ENCODE measurements around the gene CPN1. TPM values are rescaled to one million over a fixed set of nuclear protein-coding genes. Genes with fewer than 3 reads are reported as not detected.
"Not testable (repeated sequence)": the region's sequence is repeated elsewhere in the genome, so short reads cannot be mapped to it uniquely, and the experiment has no call there.

Gene CPN1
- total RNA-seq, 1 donor from 2014 or later = not detected

DNA sequence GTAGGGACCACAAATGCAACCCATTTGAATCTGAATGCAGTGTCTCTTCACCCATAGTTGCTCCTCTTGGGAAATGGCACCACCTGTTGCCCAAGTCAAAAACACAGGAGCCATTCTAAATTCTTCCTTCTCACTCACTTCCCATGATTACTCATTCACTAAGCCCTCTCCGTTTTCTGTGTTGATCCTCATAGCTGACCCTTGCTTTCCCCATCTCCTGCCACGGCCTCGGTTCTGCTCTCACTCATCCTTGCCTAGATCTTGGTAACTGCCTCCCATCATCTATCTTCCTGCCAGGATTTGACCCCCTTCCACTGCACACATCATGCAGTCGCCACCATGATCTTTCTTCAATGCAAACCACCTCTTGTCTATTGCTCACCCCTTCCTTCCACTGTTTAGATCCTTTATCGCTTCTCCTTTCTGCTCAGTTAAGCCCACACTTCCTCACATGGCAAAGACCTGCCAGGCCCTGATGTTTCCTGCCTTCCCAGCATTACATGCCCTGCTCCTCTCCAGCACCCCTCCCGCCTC, 19.0 kb upstream of the CPN1 start:
- no peaks in the 10 kb centered on the region for H3K4me1 Mint-ChIP-seq (ENCODE audit: unreplicated experiment)
- H3K9me3 Mint-ChIP-seq = peaks cover 7% of the 10 kb centered on the region
- no peak overlapping the region for H3K4me3 Mint-ChIP-seq
- H3K27me3 Mint-ChIP-seq = peaks cover 14% of the 10 kb centered on the region
- no peaks in the 10 kb centered on the region for H3K36me3 Mint-ChIP-seq
- no peak for DNase-seq (ENCODE audit: extremely low spot score, unreplicated experiment)
- no peak overlapping the region for H3K27ac Mint-ChIP-seq
- TF ChIP-seq, protein P1, sequence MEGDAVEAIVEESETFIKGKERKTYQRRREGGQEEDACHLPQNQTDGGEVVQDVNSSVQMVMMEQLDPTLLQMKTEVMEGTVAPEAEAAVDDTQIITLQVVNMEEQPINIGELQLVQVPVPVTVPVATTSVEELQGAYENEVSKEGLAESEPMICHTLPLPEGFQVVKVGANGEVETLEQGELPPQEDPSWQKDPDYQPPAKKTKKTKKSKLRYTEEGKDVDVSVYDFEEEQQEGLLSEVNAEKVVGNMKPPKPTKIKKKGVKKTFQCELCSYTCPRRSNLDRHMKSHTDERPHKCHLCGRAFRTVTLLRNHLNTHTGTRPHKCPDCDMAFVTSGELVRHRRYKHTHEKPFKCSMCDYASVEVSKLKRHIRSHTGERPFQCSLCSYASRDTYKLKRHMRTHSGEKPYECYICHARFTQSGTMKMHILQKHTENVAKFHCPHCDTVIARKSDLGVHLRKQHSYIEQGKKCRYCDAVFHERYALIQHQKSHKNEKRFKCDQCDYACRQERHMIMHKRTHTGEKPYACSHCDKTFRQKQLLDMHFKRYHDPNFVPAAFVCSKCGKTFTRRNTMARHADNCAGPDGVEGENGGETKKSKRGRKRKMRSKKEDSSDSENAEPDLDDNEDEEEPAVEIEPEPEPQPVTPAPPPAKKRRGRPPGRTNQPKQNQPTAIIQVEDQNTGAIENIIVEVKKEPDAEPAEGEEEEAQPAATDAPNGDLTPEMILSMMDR (conservative IDR thresholded peaks at IDR 0.05) = peak; percentile 30

DNA sequence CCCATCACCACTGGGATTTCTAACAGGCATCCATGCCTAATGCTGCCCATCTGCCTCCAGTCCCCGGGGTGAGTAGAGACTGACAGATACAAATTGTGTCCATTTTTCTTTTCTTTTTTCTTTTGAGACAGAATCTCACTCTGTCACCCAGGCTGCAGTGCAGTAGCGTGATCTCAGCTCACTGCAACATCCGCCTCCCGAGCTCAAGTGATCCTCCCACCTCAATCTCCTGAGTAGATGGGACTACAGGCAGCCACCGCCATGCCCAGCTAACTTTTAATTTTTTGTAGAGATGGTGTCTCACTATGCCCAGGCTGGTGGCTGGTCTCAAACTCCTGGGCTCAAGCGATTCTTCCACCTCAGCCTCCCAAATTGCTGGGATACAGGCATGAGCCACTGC, 7.6 kb upstream of the CPN1 start:
- TF ChIP-seq, protein P1 (conservative IDR thresholded peaks at IDR 0.05) = no peak
- Mint-ChIP-seq H3K27ac (no peak overlapping the region), H3K9me3 (no peaks in the 10 kb centered on the region), H3K4me3 (no peak overlapping the region), H3K4me1 (ENCODE audit: unreplicated experiment) (no peaks in the 10 kb centered on the region), H3K36me3 (no peaks in the 10 kb centered on the region), H3K27me3 (peaks cover 39% of the 10 kb centered on the region)
- DNase-seq (ENCODE audit: extremely low spot score, unreplicated experiment) = no peak

DNA sequence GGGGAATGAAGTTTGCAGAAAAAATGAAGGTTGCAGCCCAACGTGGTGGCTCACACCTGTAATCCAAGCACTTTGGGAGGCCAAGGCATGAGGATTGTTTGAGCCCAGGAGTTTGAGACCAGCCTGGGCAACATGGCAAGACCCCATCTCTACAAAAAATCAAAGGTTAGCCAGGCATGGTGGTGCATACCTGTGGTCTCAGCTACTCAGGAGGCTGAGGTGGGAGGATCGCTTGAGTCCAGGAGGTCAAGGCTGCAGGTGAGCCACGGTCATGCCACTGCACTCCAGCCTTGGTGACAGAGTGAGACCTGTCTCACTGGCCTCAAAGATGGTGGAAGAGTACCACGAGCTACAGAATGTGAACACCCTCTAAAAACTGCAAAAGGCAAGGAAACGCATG, 5.0 kb upstream of the CPN1 start:
- not testable (repeated sequence) for H3K36me3 Mint-ChIP-seq; H3K27ac Mint-ChIP-seq; H3K9me3 Mint-ChIP-seq; DNase-seq (ENCODE audit: extremely low spot score, unreplicated experiment); H3K4me1 Mint-ChIP-seq (ENCODE audit: unreplicated experiment); H3K4me3 Mint-ChIP-seq
- peaks cover 45% of the 10 kb centered on the region for H3K27me3 Mint-ChIP-seq

DNA sequence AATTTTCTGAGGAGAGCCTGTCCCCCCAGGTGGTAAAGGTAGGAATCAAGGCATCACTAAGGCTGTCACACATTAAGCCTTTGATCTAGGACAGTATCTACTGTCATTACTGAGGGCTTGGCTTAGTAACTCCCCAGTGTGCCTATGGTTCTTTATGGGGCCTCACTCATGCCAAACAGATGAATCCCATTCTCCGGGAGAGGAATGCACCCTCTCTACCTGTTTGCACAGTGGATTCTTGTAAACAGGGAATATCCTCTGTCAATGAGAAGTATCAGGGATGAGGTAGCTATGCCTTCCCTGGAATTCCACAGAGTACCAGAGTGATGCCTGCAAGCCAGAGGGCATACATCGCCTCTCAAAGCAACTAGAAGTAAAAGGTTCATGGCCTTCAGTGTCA, 3.9 kb upstream of the CPN1 start:
- Mint-ChIP-seq H3K9me3 (no peaks in the 10 kb centered on the region), H3K27me3 (peaks cover 43% of the 10 kb centered on the region), H3K4me3 (no peak overlapping the region), H3K36me3 (no peaks in the 10 kb centered on the region), H3K4me1 (ENCODE audit: unreplicated experiment) (no peaks in the 10 kb centered on the region), H3K27ac (no peak overlapping the region)
- TF ChIP-seq, protein P1 (conservative IDR thresholded peaks at IDR 0.05) = no peak
- no peak for DNase-seq (ENCODE audit: extremely low spot score, unreplicated experiment)

DNA sequence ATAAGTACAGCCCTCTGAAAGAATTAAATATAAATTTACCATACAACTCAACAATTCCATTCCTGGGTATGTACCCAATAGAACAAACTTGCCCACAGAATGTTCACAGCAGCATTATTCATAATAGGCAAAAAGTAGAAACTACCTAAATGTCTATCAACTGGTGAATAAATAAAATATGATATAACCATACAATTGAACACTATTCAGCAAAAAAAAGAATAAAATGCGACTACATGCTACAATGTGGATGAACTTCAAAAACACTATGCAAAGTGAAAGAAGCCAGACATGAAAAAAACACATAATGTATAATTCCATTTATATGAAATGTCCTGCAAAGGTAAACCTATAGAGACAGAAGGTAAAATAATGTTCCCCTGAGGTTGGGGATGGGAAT, 2.0 kb upstream of the CPN1 start:
- H3K27ac Mint-ChIP-seq = no peak overlapping the region

DNA sequence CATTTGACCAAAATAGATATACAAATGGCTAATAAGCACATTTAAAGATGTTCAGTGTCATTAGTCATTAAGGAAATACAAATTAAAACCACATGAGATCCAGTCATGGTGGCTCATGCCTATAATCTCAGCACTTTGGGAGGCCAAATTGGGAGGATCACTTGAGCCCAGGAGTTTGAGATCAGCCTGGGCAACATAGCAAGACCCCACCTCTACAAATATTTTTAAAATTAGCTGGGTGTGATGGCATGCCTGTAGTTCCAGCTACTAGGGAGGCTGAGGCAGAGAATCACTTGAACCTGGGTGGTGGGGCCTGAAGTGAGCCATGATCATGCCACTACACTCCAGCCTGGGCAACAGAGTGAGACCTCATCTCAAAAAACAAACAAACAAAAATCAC, 607 bp upstream of the CPN1 start:
- not testable (repeated sequence) for H3K9me3 Mint-ChIP-seq; H3K36me3 Mint-ChIP-seq; H3K4me1 Mint-ChIP-seq (ENCODE audit: unreplicated experiment); DNase-seq (ENCODE audit: extremely low spot score, unreplicated experiment); H3K4me3 Mint-ChIP-seq; H3K27ac Mint-ChIP-seq
- H3K27me3 Mint-ChIP-seq = peaks cover 29% of the 10 kb centered on the region

More for the DNA sequence above, 2.0 kb upstream of the CPN1 start:
- Mint-ChIP-seq H3K9me3 (no peaks in the 10 kb centered on the region), H3K27me3 (peaks cover 36% of the 10 kb centered on the region), H3K4me1 (ENCODE audit: unreplicated experiment) (no peaks in the 10 kb centered on the region), H3K36me3 (no peaks in the 10 kb centered on the region), H3K4me3 (no peak overlapping the region)
- no peak for DNase-seq (ENCODE audit: extremely low spot score, unreplicated experiment)
- TF ChIP-seq, protein P1 (conservative IDR thresholded peaks at IDR 0.05) = no peak

DNA sequence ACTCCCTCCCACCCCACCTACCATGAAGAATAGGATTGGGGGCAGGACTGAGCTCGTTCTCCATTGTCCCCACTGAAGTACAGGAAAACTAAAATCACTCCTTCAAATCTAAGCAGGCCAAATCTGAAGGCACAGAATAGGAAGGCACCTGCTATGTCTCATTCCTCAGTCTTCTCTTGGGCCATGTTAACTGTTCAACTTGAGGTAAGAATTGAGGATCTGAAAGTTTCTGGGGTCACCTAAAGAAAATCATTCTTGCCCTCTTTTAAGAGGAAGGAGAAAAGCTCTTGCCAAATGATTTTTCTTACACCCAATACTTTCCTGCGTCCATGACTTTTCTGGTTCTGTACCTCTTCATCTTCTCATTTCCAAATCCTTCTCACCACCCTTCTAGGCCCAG, 4.9 kb downstream of the CPN1 start:
- Mint-ChIP-seq H3K36me3 (no peaks in the 10 kb centered on the region), H3K27ac (no peak overlapping the region), H3K4me1 (ENCODE audit: unreplicated experiment) (no peaks in the 10 kb centered on the region), H3K4me3 (no peak overlapping the region), H3K9me3 (no peaks in the 10 kb centered on the region), H3K27me3 (peaks cover 8% of the 10 kb centered on the region)
- TF ChIP-seq, protein P1 (conservative IDR thresholded peaks at IDR 0.05) = no peak
- DNase-seq (ENCODE audit: extremely low spot score, unreplicated experiment) = no peak

Data from type B pancreatic cell (in vitro differentiated cells).